GM19455 (cell line): ENCODE data around the gene CDC42BPA.
"Not testable (repeated sequence)": the region's sequence is repeated elsewhere in the genome, so short reads cannot be mapped to it uniquely, and the experiment has no call there.

Source experiments
- ATAC-seq: cut with Tn5 transposase; IDR thresholded peaks from one replicate; pipeline ENCODE4 v1.9.1; 2021; ENCODE audit not compliant: unreplicated experiment

Gene CDC42BPA

DNA sequence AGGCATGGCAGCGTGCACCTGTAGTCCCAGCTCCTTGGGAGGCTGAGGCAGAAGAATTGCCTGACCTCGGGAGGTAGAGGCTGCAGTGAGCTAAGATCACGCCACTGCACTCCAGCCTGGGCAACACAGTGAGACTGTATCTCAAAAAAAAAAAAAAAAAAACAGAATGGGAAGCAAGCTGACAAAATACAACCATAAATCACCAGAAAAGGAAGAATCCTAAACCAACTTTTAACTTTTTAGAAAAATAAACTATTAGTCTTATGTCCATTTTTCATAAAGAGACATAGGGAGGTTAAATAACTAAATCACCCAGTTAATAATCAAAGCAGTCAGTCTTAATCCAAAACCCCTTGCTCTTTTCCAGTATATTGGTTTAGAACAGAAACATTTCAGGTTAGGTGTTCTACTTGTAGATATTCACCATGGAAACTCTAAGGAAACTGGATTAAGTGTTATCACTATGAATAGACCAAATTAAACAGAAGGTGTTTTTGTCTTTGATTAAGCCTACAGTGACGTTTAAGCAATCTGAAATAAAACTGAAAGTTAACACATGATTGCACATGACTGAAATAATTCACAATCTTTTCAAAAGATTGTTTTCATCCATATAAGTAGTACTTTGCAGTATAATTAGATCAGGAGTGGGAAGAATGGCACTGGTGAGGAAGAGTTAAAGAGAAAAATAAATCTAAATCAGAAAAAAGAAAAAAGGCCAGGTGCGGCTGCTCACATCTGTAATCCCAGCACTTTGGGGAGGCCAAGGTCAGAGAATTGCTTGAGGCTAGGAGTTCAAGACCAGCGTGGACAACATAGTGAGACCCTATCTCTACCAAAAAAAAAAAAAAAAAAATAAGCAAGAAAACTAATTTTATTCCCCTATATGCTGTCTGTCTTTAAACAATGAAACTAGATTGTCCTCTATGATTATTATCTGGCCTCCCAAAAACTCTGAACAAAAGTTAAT lies 9.6 kb downstream of the CDC42BPA start:
- no peak for ATAC-seq

DNA sequence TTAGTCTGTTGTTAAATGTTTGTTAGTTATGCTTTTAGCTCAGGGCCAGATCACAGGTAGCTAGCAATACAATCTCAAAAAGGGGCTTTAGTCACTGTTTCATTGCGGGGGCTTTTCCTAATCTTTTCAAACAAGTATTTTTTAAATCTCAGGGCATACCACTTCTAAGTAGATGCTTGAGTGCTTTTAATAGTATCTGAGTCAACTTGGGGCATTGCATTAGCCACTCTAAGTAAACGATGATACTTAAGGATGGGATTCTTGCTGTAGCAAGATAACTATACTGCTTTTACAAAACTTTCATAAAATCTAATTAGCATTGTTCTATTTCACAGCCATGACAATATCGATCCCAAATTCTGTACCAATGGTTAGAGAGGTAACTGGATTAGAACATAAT lies 11.6 kb downstream of the CDC42BPA start:
- no peak for ATAC-seq

DNA sequence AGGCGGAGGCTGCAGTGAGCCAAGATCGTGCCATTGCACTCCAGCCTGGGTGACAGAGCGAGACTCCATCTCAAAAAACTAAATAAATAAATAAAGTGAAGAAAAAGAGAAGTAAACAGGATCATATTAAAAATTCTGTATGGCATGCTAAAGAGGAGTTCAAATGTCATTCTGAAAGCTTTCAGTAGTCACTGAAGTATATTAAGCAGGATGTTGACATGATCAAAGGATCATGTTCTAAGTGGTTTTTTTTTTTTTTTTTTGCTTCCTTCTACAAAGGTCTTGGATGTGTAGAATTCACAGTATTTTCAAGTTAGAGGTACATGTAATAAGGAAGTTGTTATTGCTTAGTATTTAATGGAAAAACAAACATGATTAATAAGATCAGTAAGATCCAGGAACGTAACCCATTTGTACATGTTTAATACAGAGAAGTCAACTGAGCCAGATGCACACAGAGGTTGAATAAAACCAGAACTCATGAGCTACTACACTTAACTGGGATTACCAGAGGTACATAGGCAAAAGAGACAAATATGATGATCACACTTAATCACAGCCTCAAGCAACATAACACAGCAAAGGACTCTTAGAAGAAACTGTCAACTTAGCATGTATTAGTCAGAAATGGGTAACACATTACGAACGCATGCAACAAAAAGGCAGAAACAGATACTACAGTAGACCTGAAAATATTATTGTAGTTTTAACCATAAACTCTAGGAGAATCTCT lies 12.2 kb downstream of the CDC42BPA start:
- ATAC-seq = no peak

DNA sequence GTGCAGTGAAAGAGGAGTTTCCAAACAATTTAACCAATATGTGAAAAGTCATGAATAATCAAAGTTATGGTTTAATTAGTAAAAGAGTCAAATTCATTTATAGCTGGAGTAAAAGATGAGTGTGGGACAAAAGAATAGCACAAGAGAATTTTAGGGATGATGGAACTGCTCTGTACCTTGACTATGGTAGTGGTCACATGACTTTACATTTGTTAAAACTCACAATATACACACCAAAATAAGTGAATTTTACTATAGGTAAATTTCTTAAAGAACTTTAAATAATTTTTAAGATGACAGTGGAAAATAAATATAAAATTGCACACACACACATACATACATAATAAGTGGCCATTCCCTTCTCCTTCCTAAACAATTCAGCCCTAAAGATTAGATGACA lies 13.6 kb downstream of the CDC42BPA start:
- ATAC-seq = no peak

DNA sequence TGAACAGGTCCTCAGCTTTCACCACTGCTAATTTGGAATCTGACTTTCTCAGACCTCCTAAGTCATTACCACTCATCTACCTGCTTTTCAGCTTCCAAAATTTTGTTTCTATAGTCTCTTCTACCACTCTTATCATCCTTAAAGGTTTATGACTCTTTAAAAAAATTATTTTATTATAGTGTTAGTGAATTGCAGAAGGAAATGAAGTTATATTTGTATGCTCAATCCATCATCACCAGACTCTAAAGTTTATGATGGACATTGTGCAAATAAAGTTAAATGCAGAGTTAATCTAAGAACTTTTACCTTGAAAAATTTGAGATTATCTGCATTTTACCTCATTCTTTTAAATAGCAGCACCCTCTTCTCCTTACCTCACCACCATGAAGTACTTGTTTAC lies 14.6 kb downstream of the CDC42BPA start:
- no peak for ATAC-seq

DNA sequence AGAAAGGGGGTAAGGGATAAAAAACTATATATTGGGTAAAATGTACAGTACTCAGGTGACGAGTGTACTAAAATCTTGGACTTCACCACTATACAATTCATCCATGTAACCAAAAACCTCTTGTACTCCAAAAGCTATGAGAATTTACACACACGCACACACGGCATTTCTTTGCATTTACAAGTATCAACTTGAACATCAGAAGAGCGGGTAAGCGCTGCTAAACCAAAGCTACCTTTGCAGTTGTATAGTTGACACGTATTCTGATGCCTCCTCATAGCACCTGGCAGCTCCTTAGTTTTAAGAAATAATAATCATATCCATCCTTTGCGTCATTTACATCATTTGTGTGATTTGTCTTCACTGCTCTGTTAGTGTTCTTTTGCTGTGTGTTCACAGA lies 17.6 kb downstream of the CDC42BPA start:
- ATAC-seq = no peak

DNA sequence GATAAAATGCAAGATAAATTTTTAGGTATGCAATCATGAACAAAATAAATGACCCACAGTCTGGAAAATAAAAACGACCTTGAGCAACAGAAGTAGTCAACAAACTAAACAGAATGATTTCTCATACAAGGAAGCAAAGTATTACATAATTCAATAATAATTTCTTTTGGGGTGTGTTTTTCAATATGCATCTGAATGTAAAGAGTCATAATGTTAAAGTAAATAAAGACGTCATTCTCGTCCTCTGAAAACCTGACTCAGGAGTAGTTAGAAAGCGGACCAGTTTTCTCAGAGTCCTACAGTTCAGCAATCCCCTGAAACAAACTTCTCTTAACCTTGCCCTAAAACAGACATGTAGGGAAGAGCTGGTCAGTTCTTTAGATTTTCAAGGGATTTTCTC lies 18.6 kb downstream of the CDC42BPA start:
- no peak for ATAC-seq

DNA sequence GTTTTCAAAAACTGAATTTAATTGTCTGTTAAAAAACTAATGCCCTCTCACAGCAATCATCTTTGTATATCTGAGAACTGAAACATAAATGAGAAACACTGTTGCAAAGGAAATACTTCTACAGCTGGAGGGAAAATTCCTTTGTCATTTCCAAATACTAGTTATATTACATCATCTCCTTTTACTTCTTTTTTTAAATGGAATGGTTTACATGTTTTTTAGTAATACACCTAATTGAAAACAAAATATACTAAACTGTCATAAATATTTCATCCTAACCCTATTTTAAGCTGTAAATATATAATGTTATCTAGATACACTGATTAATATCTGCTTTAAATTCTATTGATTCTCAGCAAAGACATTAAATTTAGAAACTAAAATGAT lies 19.1 kb downstream of the CDC42BPA start:
- no peak for ATAC-seq

DNA sequence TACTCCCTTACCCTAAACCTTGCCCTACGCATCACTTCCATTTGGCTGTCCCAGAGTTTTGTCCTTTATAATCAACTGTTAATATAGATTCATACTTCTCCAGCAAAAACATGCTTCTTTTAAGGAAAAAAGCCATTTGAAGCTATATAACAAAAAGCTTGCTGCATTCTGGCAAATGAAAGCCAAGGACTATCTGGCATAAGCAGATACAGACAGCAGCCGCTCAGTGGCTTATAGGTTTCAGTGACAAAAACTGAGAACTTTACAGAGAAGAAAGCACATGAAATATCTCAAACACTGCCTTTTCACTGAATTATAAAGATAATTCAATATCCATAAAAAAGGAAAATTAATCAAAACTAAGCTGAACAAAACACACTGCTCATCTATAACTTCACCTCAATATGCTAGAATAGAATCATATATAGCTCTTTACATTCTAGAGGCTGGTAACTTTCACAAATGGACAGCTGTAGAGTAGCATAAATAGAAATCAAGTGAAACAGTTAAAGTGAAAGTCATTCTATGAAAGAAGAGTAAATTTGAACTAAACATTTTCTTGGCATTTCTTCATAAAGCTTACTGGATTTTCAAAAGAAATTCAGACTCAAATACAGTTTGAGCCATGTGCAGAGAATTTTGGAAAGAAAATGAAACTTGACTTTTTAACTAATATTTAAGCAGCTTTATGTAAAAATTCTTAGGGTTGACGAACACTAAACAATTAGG lies 19.6 kb downstream of the CDC42BPA start:
- no peak for ATAC-seq

DNA sequence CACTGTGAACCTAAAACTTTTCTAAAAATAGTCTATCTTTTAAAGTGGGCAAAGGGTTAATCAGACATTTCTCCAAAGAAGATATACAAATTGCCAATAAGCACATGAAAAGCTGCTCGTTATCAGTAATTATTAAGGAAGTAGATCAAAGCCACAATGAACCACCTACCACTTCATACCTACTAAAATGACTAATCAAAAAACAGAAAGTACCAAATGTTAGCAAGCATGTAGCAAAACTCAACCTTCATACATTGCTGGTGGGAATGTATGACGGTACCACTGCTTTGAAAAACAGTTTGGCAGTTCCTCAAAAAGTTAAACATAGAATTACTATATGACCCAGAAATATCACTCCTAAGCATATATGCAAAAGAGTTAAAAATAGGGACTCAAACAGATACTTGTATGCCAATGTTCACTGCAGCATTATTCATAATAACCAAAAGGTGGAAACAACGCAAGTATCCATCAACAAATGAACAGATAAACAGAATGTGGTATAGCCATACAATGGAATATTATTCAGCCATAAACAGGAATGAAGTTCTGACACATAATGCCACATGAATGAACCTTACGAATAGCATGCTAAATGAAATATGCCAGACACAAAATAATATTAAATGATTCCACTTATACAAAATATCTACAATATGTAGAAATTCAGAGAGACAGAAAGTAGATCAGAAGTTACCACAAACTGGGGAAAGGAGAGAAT lies 21.1 kb downstream of the CDC42BPA start:
- ATAC-seq = no peak

DNA sequence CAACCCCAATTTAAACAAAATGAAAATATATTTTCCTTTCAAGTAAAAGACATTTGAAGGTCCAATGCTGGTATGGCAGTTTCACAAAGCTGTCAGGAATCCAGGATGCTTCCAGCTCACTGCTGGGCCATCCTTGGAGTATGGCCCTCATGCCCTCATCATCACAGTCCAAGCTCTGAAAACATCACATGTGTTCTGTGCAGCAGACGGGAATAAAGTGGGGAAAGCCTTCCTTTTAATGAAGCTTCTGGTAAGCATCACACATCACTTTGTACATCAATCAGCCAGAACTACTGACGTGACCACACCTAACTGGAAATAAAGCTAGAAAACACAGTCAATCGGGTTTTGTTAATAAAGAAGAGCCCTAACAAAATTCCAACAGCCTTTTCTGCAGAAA lies 22.7 kb downstream of the CDC42BPA start:
- no peak for ATAC-seq

DNA sequence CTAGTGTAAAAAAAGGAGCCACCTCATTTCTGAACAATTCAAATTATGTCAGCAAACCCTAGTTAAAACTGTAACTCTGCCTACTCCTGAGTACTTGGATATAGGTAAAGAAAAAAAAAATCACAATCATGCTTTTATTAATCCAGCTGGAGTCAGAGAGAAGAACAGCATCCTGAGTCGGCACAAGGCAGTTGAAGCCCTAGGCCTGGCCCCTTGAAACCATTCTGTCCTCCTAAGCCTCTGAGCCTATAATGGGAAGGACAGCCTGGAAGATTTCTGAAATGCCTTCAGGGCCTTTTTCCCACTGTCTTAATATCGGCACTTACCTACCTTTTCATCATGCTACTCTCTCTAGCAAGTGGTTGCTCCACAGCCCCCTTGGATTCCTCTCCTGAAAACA lies 32.5 kb downstream of the CDC42BPA start:
- ATAC-seq = no peak

DNA sequence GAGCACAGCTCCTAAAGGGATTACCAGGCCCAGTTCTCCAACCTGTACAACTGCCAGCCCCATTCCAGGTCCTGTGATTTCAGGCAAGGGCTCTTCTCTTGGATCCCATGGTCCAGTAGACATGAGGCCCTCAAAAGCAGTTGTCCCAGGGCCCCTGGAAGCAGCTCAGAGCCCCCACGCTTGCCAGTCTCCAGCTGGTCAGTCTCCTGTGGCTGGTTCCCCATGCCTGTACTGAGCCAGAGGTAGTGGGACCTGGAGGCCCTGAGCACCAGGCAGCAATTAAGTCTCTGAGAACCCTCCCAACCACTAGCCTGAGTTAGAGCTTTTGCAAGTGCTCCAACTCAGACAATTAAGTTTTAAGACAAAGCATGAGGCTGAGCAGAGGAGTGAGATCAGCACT lies 36.9 kb downstream of the CDC42BPA start:
- ATAC-seq = no peak

DNA sequence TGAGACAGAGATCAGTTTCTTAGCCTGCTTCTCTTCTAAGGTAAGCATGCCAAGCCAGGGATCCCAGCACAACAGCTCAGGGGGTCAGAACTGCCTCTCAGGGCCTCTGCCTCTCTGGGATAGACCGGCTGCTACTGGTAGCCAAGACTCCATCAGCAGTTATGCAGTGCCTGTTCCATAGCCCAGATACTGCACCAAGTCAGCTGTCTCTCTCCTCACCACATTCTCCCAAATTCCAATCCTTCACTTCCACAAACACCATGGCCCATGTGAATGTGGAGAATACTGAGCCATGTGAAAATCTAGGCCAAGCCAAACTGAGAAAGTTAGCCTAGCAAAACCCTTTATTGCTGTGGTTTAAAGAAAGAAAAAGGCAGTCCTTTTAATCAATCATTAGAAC lies 37.5 kb downstream of the CDC42BPA start:
- no peak for ATAC-seq

DNA sequence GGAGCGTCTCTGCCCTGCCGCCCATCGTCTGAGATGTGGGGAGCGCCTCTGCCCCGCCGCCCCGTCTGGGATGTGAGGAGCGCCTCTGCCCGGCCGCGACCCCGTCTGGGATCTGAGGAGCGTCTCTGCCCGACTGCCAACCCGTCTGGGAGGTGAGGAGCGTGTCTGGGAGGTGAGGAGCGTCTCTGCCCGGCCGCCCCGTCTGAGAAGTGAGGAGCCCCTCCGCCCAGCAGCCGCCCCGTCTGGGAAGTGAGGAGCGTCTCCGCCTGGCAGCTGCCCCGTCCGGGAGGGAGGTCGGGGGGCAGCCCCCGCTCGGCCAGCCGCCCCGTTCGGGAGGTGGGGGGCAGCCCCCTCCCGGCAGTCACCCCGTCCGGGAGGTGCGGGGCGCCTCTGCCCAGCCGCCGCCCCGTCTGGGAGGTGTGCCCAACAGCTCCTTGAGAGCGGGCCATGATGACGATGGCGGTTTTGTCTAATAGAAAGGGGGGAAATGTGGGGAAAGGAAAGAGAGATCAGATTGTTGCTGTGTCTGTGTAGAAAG lies 42.1 kb downstream of the CDC42BPA start:
- ATAC-seq = not testable (repeated sequence)

DNA sequence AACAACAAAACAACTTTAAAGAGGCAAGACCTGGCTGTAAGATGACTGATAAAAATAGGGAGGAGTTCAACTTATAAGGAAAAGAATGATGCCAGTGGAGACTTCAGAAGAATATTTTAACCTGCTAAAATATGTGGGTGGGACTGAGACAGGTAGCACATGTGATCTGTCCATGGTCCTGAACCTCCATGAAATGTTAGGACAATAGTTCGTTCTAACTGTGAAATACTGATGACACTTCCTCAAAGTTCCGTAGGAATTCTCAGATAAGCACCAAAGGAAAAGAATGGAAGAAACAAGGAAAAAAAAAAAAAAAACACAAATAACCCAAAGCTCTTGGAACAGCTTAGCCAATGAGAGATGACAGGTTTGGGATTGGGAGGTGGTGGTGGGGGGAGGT lies 44.7 kb downstream of the CDC42BPA start:
- no peak for ATAC-seq

DNA sequence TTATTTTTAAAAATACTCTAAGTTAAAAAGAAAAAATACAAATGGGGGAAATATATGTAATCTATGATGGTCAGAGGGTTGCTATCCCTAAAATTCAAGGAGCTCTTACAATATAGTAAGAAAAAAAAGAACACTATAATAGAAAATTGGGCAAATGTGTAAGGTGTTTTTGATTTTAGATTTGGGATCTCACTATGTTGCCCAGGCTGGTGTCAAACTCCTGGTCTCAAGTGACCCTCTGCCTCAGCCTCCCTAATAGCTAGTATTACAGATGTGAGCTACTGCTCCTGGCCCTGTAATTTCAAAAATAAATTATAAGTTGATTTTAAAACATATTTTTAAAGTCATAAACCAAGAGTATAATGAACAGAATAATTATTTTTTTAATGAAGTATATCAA lies 45.9 kb downstream of the CDC42BPA start:
- no peak for ATAC-seq

DNA sequence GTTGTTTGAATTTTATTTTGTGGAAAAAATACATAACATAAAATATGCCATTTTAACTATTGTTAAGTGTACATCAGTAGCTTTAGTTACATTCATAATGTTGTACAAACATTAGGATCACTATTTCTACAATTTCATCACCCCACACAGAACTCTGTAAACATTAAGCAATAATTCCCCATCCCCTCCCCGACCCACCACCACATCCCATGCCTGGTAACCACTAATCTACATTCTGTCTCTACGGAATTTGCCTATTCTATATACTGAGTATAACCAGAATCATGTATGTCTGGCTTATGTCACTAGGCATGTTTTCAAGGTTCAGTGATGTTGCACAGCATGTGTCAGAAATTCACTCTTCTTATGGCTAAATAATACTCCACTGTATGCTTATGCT lies 47.7 kb downstream of the CDC42BPA start:
- no peak for ATAC-seq

DNA sequence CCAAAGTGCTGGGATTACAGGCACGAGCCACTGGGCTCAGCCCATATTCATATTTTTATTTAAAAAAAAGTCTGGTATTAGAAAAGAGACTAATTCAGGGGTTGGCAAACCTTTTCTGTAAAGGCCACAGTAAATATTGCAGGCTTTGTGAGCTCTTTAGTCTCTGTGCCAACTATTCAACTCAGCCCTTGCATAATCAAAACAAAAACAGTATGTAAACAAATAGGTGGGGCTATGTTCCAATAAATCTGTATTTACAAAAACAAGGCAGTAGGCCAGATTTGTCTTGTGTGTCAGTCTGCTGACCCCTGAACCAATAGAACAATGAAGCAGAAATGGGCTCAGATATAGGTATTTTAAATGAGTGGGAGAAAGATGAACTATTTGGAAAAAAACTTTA lies 49.3 kb downstream of the CDC42BPA start:
- no peak for ATAC-seq

DNA sequence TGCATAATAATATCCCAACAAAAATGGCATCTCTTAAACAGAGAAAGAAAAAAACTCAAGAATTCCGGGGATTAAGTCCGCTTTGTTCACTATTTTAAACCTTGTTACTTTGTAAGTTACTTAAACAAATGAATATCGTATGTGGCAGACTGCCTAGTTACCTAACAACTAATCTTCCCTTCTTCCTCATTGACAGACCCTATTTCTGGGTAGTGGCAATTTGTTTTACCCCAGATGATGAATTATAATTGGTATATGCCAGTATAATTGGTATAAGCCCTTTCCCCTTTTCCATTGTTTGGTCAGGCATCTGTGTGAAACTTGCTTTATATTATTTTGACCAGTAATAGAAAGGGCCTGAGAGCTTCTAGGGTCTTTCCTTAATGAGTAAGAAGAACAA lies 52.4 kb downstream of the CDC42BPA start:
- ATAC-seq = no peak

DNA sequence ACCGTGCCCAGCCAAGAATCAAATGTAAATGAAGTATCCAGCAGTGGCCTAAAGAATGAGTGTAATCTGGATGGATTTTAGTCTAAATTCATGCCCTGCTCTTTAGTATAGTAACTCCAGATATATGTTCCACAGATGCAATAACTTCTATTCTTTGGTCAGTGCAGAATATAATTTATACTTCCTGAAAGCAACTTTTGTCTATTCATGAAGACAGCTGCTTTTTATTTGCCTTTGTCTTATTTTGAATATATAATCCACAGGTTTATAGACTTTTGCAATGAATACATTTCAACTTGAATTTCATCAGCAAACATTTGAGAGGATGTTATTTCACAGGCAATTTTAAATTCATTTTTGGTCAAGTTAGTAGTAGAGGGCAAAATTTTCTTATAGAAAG lies 54.4 kb downstream of the CDC42BPA start:
- ATAC-seq = no peak
